Astrocyte (in vitro differentiated cells and primary cell): ENCODE results near the gene UST.

Experiments
- CTCF ChIP-seq: IDR thresholded peaks from 2 replicates; pipeline ENCODE4 v1.5.1; 2011; ENCODE audit warnings: low read depth, mild to moderate bottlenecking, inconsistent platforms, low read length, moderate library complexity; ENCODE audit not compliant: insufficient read depth
- EZH2 ChIP-seq: IDR thresholded peaks from 2 replicates; pipeline ENCODE4 v1.6.1; 2012; ENCODE audit warnings: mild to moderate bottlenecking, low read length, inconsistent platforms; ENCODE audit not compliant: insufficient read depth

- TF ChIP-seq CTCF (no peak), EZH2 (no peak)
Observed at GRCh38 chr6:149013586-149014344, 266.9 kb downstream of the UST start.
